CD4-positive, alpha-beta T cell (primary cell): Measurements from ENCODE around the gene APC2. TPM values are rescaled to one million over a fixed set of nuclear protein-coding genes. Genes with fewer than 3 reads are reported as not detected.

Source experiments
- ATAC-seq: fragments of 200-7000 bp; cut with Tn5 transposase; one replicate; pipeline ENCODE4 v1.10.0; 2022; ENCODE audit warnings: mild to moderate bottlenecking; ENCODE audit not compliant: poor library complexity
- CTCF ChIA-PET: fragments of 350-600 bp; sonication (Branson Sonifier 250); formaldehyde crosslinking; loops from one replicate; lab custom pipeline; 2021; ENCODE audit warnings: antibody characterized with exemption, inconsistent platforms; lab: Charles Lee
- POLR2A ChIA-PET: fragments of 350-600 bp; sonication (Branson Sonifier 250); formaldehyde crosslinking; loops from one replicate; lab custom pipeline; 2021; ENCODE audit warnings: antibody characterized with exemption, inconsistent platforms; lab: Charles Lee
- DNase-seq, 14 experiments: peaks; one replicate each; pipeline ENCODE4 v3.0.0-alpha.2; 2013 to 2020; ENCODE audit warnings: mixed read lengths in 2 of 14
- H3K27ac ChIP-seq, 2 donors: one replicate each; pipeline versions ENCODE4 v1.5.1 to v1.7.0; 2013; ENCODE audit warnings: low read length in 2 of 2, low read depth in 1 of 2, mild to moderate bottlenecking in 1 of 2
- H3K27me3 ChIP-seq, 2 experiments: 1 replicate in 1 of 2; 2 replicates in 1 of 2; pipeline versions ENCODE4 v1.6.1 to v1.7.0; 2013; ENCODE audit warnings: low read length in 2 of 2, control low read depth in 1 of 2, mild to moderate bottlenecking in 1 of 2, moderate library complexity in 1 of 2; ENCODE audit not compliant: insufficient read depth in 2 of 2, control insufficient read depth in 1 of 2
- H3K36me3 ChIP-seq: one replicate; pipeline ENCODE4 v1.6.1; 2013; ENCODE audit warnings: low read length, control low read depth; ENCODE audit not compliant: insufficient read depth
- H3K4me1 ChIP-seq: one replicate; pipeline ENCODE4 v1.6.1; 2013; ENCODE audit warnings: low read length, control low read depth; ENCODE audit not compliant: insufficient read depth
- H3K4me3 ChIP-seq: one replicate; pipeline ENCODE4 v1.5.1; 2013; ENCODE audit warnings: mild to moderate bottlenecking, low read length, moderate library complexity
- H3K9me3 ChIP-seq, 2 experiments: 1 replicate in 1 of 2; 2 replicates in 1 of 2; pipeline versions ENCODE4 v1.6.1 to v1.7.0; 2013; ENCODE audit warnings: low read length in 2 of 2, mild to moderate bottlenecking in 2 of 2, control low read depth in 1 of 2, moderate library complexity in 1 of 2; ENCODE audit not compliant: control insufficient read depth in 1 of 2, insufficient read depth in 1 of 2
- H3K27ac Mint-ChIP-seq: one replicate; pipeline ENCODE4 v1.8.0; 2020; ENCODE audit warnings: mixed read lengths
- H3K27me3 Mint-ChIP-seq: one replicate; pipeline ENCODE4 v1.8.0; 2021; ENCODE audit warnings: mixed read lengths
- H3K36me3 Mint-ChIP-seq: one replicate; pipeline ENCODE4 v1.8.0; 2021; ENCODE audit warnings: low read depth, mixed read lengths
- H3K4me1 Mint-ChIP-seq: one replicate; pipeline ENCODE4 v1.8.0; 2021; ENCODE audit warnings: low read depth, mixed read lengths
- H3K4me3 Mint-ChIP-seq: one replicate; pipeline ENCODE4 v1.8.0; 2020; ENCODE audit warnings: mild to moderate bottlenecking, mixed read lengths
- H3K9me3 Mint-ChIP-seq: one replicate; pipeline ENCODE4 v1.8.0; 2020; ENCODE audit warnings: mixed read lengths
- intact Hi-C, 2 experiments: fragments of 100-400 bp; cut with DNase I in 1 of 2; cut with micrococcal nuclease in 1 of 2; formaldehyde crosslinking; loops; one replicate each; pipeline versions ENCODE4 v1.15.1 to v1.9.0; 2023 to 2025; cut with DNase I, micrococcal nuclease
- total RNA-seq, 174 experiments: library from RNA in 2 of 174; stranded (reverse) in 2 of 174; gene quantifications; one replicate each; pipeline ENCODE4 v1.2.3 and lab custom pipeline; 2021 to 2026
- TF ChIP-seq, protein P1 (sequence below): fragments of 200-600 bp; IDR thresholded peaks from one replicate; pipeline ENCODE4 v1.8.0; 2022; ENCODE audit warnings: antibody characterized with exemption, mild to moderate bottlenecking

The APC2 gene
- total RNA-seq, 2 experiments from 2014 or later: 0.20 to 0.30 TPM

DNA sequence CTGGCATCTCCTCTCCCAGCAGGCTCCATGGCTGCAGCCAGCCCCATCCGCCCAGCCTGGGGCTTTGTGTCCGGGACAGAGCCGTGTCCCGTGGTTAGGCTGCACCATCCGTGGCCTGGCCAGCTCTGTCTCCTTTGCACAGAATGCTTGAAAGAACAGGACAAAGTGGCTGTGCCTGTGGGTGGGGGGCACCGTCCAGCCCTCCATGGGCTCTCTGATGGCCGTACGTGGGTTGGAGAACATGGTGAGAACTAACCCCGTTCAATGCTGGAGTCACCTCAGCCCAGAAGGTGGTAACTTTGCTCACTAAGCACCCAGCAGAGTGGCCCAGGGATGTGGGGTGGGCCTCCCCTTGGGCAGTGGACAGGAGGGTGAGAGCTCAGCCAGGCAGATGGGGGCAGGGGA, 8.9 kb upstream of the APC2 start:
- Histone ChIP-seq H3K27me3 (peaks cover 0 to 5% of the 10 kb centered on the region in 2 experiments), H3K9me3 (no peaks in the 10 kb centered on the region), H3K36me3 (peaks cover 32% of the 10 kb centered on the region), H3K4me1 (peaks cover 47% of the 10 kb centered on the region), H3K27ac (no peak overlapping the region), H3K4me3 (no peak overlapping the region)
- Mint-ChIP-seq H3K9me3 (no peaks in the 10 kb centered on the region), H3K27ac (peak overlapping the region; percentile 92), H3K27me3 (no peaks in the 10 kb centered on the region), H3K36me3 (peaks cover 52% of the 10 kb centered on the region), H3K4me3 (peak overlapping the region; percentile 100), H3K4me1 (peaks cover 25% of the 10 kb centered on the region)
- CTCF ChIA-PET: no interaction called here
- ATAC-seq (no peak), DNase-seq (no peak)
- intact Hi-C loops: no loop called here
- TF ChIP-seq, protein P1, sequence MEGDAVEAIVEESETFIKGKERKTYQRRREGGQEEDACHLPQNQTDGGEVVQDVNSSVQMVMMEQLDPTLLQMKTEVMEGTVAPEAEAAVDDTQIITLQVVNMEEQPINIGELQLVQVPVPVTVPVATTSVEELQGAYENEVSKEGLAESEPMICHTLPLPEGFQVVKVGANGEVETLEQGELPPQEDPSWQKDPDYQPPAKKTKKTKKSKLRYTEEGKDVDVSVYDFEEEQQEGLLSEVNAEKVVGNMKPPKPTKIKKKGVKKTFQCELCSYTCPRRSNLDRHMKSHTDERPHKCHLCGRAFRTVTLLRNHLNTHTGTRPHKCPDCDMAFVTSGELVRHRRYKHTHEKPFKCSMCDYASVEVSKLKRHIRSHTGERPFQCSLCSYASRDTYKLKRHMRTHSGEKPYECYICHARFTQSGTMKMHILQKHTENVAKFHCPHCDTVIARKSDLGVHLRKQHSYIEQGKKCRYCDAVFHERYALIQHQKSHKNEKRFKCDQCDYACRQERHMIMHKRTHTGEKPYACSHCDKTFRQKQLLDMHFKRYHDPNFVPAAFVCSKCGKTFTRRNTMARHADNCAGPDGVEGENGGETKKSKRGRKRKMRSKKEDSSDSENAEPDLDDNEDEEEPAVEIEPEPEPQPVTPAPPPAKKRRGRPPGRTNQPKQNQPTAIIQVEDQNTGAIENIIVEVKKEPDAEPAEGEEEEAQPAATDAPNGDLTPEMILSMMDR: no peak
- POLR2A ChIA-PET: interaction anchor here (1.0 to 1.2 kb wide), 2 partner anchors 28 to 50 kb away, joined by 3 read pairs; partner anchors contain the start of gene REEP6

DNA sequence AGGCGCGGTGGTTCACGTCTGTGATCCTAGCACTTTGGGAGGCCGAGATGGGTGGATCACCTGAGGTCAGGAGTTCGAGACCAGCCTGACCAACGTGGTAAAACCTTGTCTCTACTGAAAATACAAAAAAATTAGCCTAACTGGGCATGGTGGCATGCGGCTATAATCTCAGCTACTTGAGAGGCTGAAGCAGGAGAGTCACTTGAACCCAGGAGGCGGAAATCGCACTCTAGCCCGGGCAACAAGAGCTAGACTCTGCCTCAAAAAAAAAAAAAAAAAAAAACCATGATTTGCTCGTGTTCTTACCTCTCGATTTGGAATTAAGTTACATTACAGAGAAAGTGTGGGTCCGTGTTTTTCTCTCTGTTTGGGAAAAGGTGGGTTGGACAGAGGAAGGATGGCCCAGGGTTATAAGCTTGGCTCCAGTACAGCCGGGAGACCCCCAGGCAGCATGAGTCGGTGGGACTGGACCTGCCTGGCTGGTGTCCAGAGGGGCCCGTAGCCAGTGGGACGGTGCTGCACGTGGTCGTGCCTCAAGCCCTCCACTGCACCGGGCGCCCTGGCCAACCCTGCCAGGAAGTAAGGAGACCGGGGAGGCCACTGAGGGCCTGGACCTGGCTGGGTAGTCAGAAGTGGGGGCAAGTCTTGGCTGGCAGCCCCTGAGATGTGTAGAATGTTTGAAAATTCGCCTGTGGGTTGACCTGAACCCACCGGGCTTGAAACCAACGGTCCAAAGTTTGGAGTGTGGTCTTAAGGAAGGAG, 8.1 kb upstream of the APC2 start:
- DNase-seq (no peak), ATAC-seq (no peak)
- Histone ChIP-seq H3K9me3 (peaks cover 0 to 3% of the 10 kb centered on the region in 2 experiments), H3K4me1 (peaks cover 55% of the 10 kb centered on the region), H3K36me3 (peaks cover 32% of the 10 kb centered on the region), H3K27ac (no peak overlapping the region), H3K4me3 (no peak overlapping the region), H3K27me3 (peaks cover 3 to 11% of the 10 kb centered on the region in 2 experiments)
- Mint-ChIP-seq H3K4me1 (peaks cover 25% of the 10 kb centered on the region), H3K27ac (peak overlapping the region; percentile 62), H3K36me3 (peaks cover 52% of the 10 kb centered on the region), H3K4me3 (peak overlapping the region; percentile 75), H3K9me3 (no peaks in the 10 kb centered on the region), H3K27me3 (no peaks in the 10 kb centered on the region)
- intact Hi-C loops: no loop called here
- ChIA-PET POLR2A (interaction anchor here (1.0 kb wide), 1 partner anchor 49 kb away, joined by 3 read pairs; the partner anchor contains the start of gene REEP6), CTCF (no interaction called here)
- TF ChIP-seq, protein P1: no peak

DNA sequence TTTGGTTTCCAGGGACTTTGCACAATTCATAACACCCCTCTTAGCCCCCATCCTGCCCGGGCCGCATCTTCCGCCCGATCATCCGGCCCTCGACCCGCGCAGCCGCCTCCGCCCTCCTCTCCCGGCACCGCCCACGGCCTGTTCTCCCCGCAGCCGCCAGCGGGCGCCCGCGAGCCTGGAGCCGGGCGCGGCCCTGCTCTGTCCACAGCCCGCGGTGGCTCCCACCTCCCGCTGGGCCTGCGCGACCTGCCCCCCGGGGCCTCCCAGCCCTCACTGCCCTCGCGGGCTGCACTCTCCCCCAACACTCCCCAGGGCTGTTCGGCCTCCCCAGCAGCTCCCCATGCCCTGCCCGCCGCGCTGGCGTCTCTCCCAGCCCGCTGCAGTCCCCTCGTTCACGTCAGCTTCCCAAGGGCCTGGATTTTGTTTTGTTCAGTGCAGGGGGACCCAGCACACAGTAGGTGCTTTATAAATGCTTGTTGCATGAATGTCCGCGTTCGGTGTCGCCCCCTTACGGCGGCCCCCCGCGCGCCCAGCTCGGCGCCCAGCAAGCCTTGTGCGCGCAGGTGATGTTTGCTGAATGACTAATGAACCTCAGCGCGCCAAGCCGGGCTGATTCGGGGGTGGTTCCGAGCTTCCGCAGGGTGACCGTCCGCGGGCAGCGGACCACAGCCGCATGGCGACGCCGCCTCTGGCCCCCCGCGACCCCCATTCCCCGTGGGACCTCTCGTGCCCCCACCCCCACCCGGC, 4.6 kb upstream of the APC2 start:
- H3K4me1 ChIP-seq: peaks cover 50% of the 10 kb centered on the region
- intact Hi-C loops: loop anchor here in 1 of 2 experiments (2.0 kb wide), 2 partner anchors 25 to 69 kb away; no protein-coding TSS in a partner anchor
- POLR2A ChIA-PET: interaction anchor here (1.1 to 1.7 kb wide), 6 partner anchors 10 to 176 kb away, joined by 4 to 8 read pairs (median 5); partner anchors contain the start of gene CIRBP
- H3K36me3 Mint-ChIP-seq: peaks cover 26% of the 10 kb centered on the region
- H3K27me3 Mint-ChIP-seq: peaks cover 27% of the 10 kb centered on the region
- H3K27ac Mint-ChIP-seq: no peak overlapping the region
- peaks cover 22% of the 10 kb centered on the region for H3K36me3 ChIP-seq
- CTCF ChIA-PET: interaction anchor here (0.8 to 2.5 kb wide), 8 partner anchors 10 to 166 kb away, joined by 3 to 16 read pairs (median 4); no protein-coding TSS in a partner anchor
- no peaks in the 10 kb centered on the region for H3K9me3 Mint-ChIP-seq
- peaks cover 22% of the 10 kb centered on the region for H3K4me1 Mint-ChIP-seq
- TF ChIP-seq, protein P1: peak; percentile 87
- ATAC-seq (peak; percentile 86), DNase-seq (peak; percentile 55 to 88 (median 72))
- H3K27me3 ChIP-seq: peaks cover 33 to 44% of the 10 kb centered on the region in 2 experiments
- peaks cover 0 to 21% of the 10 kb centered on the region in 2 experiments for H3K9me3 ChIP-seq
- no peak overlapping the region for H3K27ac ChIP-seq
- H3K4me3 Mint-ChIP-seq: peak overlapping the region; percentile 69
- peak overlapping the region; percentile 52 for H3K4me3 ChIP-seq
